Non-pigmented ciliary epithelial cell (primary cell): ENCODE measurements around the gene KLRG1.

ENCODE experiments used
- DNase-seq: peaks from one replicate; pipeline ENCODE4 v3.0.0-alpha.2; 2010; ENCODE audit warnings: low read depth

The KLRG1 gene

GRCh38 chr12:8985213-8985754, 4.1 kb upstream of the KLRG1 start:
- DNase-seq = no peak

- DNase-seq = no peak
These were observed 2.2 kb upstream of the KLRG1 start for GRCh38 chr12:8987163-8987562.

GRCh38 chr12:8987685-8988084, 1.7 kb upstream of the KLRG1 start:
- no peak for DNase-seq

GRCh38 chr12:8991371-8992345, 2.3 kb downstream of the KLRG1 start:
- DNase-seq = no peak

GRCh38 chr12:8993827-8994226, 4.5 kb downstream of the KLRG1 start:
- no peak for DNase-seq

GRCh38 chr12:8995021-8995775, 5.9 kb downstream of the KLRG1 start:
- DNase-seq = no peak

GRCh38 chr12:8996682-8997405, 7.5 kb downstream of the KLRG1 start:
- DNase-seq = peak; percentile 24

- no peak for DNase-seq
These were observed 11.9 kb downstream of the KLRG1 start for GRCh38 chr12:9001233-9001632.

- no peak for DNase-seq
These were observed 13.0 kb downstream of the KLRG1 start for GRCh38 chr12:9002335-9002734.

- DNase-seq = no peak
These were observed 33.2 kb downstream of the KLRG1 start for GRCh38 chr12:9022592-9022991.

- DNase-seq = no peak
These were observed 35.2 kb downstream of the KLRG1 start for GRCh38 chr12:9024512-9024911.

GRCh38 chr12:9027161-9028059, 38.1 kb downstream of the KLRG1 start:
- DNase-seq = no peak

- no peak for DNase-seq
These were observed 41.4 kb downstream of the KLRG1 start for GRCh38 chr12:9030776-9031175.

- no peak for DNase-seq
These were observed 43.0 kb downstream of the KLRG1 start for GRCh38 chr12:9032202-9032964.

- DNase-seq = no peak
These were observed 44.0 kb downstream of the KLRG1 start for GRCh38 chr12:9033265-9033887.

GRCh38 chr12:9034095-9034494, 44.7 kb downstream of the KLRG1 start:
- DNase-seq = no peak

- no peak for DNase-seq
These were observed 46.9 kb downstream of the KLRG1 start for GRCh38 chr12:9036227-9036626.

GRCh38 chr12:9037431-9037830, 48.1 kb downstream of the KLRG1 start:
- no peak for DNase-seq

- DNase-seq = no peak
These were observed 50.1 kb downstream of the KLRG1 start for GRCh38 chr12:9039397-9039977.
